ENCODE measurements around the gene MAP2K1. TPM values are rescaled to one million over a fixed set of nuclear protein-coding genes. Genes with fewer than 3 reads are reported as not detected.
A peak's percentile ranks its signal among the peaks of the same experiment; 100 is the strongest.

MAP2K1 gene
- total and polyA plus RNA-seq, 2 of the 4 experiments (the other 2 are of a cell fraction): 34.7 to 37.8 TPM

- Histone ChIP-seq H3K9me1 (ENCODE audit: insufficient read depth, low read length) (peaks cover 9% of the 10 kb centered on the region), H2BK5ac (ENCODE audit: low read depth, low read length, poor library complexity, severe bottlenecking) (peak overlapping the region; percentile 69), H3K23ac (ENCODE audit: low read depth, low read length) (peak overlapping the region; percentile 95), H3K4me1 (ENCODE audit: control insufficient read depth, insufficient read depth, low read length) (peaks cover 6% of the 10 kb centered on the region), H4K8ac (ENCODE audit: low read depth in 2 of 2, low read length in 2 of 2) (no peak overlapping the region), H3K27ac (ENCODE audit: insufficient read depth, low read length) (peak overlapping the region; percentile 11), H3K4ac (ENCODE audit: low read depth, low read length) (peak overlapping the region; percentile 73; the same call in 1 of the 2 replicates), H2AFZ (replicated peaks; ENCODE audit: low read length, poor library complexity) (no peak overlapping the region), H3K36me3 (ENCODE audit: control insufficient read depth, insufficient read depth, low read length) (peaks cover 2% of the 10 kb centered on the region; the same call in 1 of the 2 replicates), H2BK120ac (ENCODE audit: low read depth, low read length) (no peak overlapping the region), H3K79me1 (ENCODE audit: low read depth in 1 of 2, low read length in 2 of 2) (peaks cover 9 to 51% of the 10 kb centered on the region in 2 experiments), H3K9ac (ENCODE audit: low read depth, low read length) (peak overlapping the region; percentile 81), H3K18ac (ENCODE audit: low read depth, low read length) (no peak overlapping the region), H4K91ac (ENCODE audit: insufficient read depth, low read depth, low read length) (no peak overlapping the region; the same call in 1 of the 2 replicates), H3K56ac (ENCODE audit: extremely low read depth, insufficient read depth, low read length) (0 out of 2 replicates have a peak overlapping the region, but pooled peaks have one; percentile 93), H2BK15ac (ENCODE audit: low read depth, low read length) (no peak overlapping the region), H3K4me3 (ENCODE audit: insufficient read depth, low read depth, low read length) (peak overlapping the region; percentile 79), H3K4me2 (ENCODE audit: low read depth, low read length) (peak overlapping the region; percentile 89), H2AK9ac (replicated peaks; ENCODE audit: low read depth, low read length, poor library complexity) (peak overlapping the region; percentile 56), H4K20me1 (ENCODE audit: insufficient read depth, low read length) (peaks cover 51% of the 10 kb centered on the region), H2AK5ac (ENCODE audit: low read depth, low read length) (no peak overlapping the region; the same call in 1 of the 2 replicates), H2BK20ac (ENCODE audit: low read depth, low read length) (no peak overlapping the region), H3K27me3 (ENCODE audit: control insufficient read depth, insufficient read depth, low read length) (no peaks in the 10 kb centered on the region), H3K9me3 (ENCODE audit: control insufficient read depth, insufficient read depth, low read length) (no peaks in the 10 kb centered on the region), H4K5ac (ENCODE audit: low read depth, low read length) (no peak overlapping the region), H3K14ac (replicated peaks; ENCODE audit: low read depth, low read length) (peak overlapping the region; percentile 93)
- TF ChIP-seq CTCF (conservative IDR thresholded peaks at IDR 0.05; ENCODE audit: low read depth, low read length) (no peak), USF2 (IDR thresholded peaks at IDR 0.05; ENCODE audit: low read depth, low read length) (no peak)
- WGBS, 2 experiments (ENCODE audit: extremely low coverage in 2 of 2, insufficient read length in 1 of 2): no CpG with 5 or more reads among the region's 3 CpGs
- ATAC-seq (ENCODE audit: low read depth): no peak
- no TSS peak for BruUV-seq (replicated peaks)
- no peak for DNase-seq
- in situ Hi-C loops (cut with MboI; ENCODE audit: low sequenced_read_pairs) (loop anchor here (5.0 kb wide), 1 partner anchor 104 kb away; no protein-coding TSS in a partner anchor), dilution Hi-C loops (cut with HindIII; ENCODE audit: low sequenced_read_pairs, unreplicated experiment) (no loop called here), intact Hi-C loops (cut with micrococcal nuclease) (no loop called here)
- CTCF ChIA-PET: interaction anchor here (2.4 kb wide), 1 partner anchor 110 kb away, joined by 10 read pairs; the partner anchor contains the start of gene SNAPC5
- POLR2A ChIA-PET (ENCODE audit: unreplicated experiment): no interaction called here
Measured at GRCh38 chr15:66388043-66388363, 1.3 kb downstream of the MAP2K1 start.

Measured in IMR-90 (cell line).